GM18498 (cell line): ENCODE results near the gene TRIP12.
A peak's percentile ranks its signal among the peaks of the same experiment; 100 is the strongest.
"Not testable (repeated sequence)": the region's sequence is repeated elsewhere in the genome, so short reads cannot be mapped to it uniquely, and the experiment has no call there.

Experiments
- ATAC-seq: cut with Tn5 transposase; IDR thresholded peaks from one replicate; pipeline ENCODE4 v1.9.1; 2021; ENCODE audit warnings: mild to moderate bottlenecking, moderate library complexity; ENCODE audit not compliant: unreplicated experiment

Gene TRIP12

GRCh38 chr2:229921101-229921891 is 513 bp downstream of the TRIP12 start:
- ATAC-seq, result peak; percentile 16

- ATAC-seq, result no peak
Measured at GRCh38 chr2:229920011-229920641, 1.7 kb downstream of the TRIP12 start.

GRCh38 chr2:229917793-229918192 is 4.0 kb downstream of the TRIP12 start:
- ATAC-seq, result no peak

- no peak for ATAC-seq
Measured at GRCh38 chr2:229914171-229914570, 7.6 kb downstream of the TRIP12 start.

GRCh38 chr2:229910832-229911412 is 10.9 kb downstream of the TRIP12 start:
- ATAC-seq, result peak; percentile 65

GRCh38 chr2:229910147-229910831 is 11.5 kb downstream of the TRIP12 start:
- ATAC-seq, result peak; percentile 15

- ATAC-seq, result no peak
Measured at GRCh38 chr2:229909090-229909489, 12.7 kb downstream of the TRIP12 start.

- no peak for ATAC-seq
Measured at GRCh38 chr2:229905601-229906000, 16.2 kb downstream of the TRIP12 start.

- no peak for ATAC-seq
Measured at GRCh38 chr2:229903037-229903436, 18.8 kb downstream of the TRIP12 start.

- no peak for ATAC-seq
Measured at GRCh38 chr2:229901819-229902218, 20.0 kb downstream of the TRIP12 start.

- ATAC-seq, result not testable (repeated sequence)
Measured at GRCh38 chr2:229900514-229900913, 21.3 kb downstream of the TRIP12 start.

- no peak for ATAC-seq
Measured at GRCh38 chr2:229900012-229900411, 21.8 kb downstream of the TRIP12 start.

- no peak for ATAC-seq
Measured at GRCh38 chr2:229899604-229900003, 22.2 kb downstream of the TRIP12 start.

GRCh38 chr2:229896857-229897256 is 25.0 kb downstream of the TRIP12 start:
- no peak for ATAC-seq

GRCh38 chr2:229889023-229889422 is 32.8 kb downstream of the TRIP12 start:
- no peak for ATAC-seq

GRCh38 chr2:229888031-229888430 is 33.8 kb downstream of the TRIP12 start:
- ATAC-seq, result no peak

GRCh38 chr2:229887441-229887840 is 34.4 kb downstream of the TRIP12 start:
- no peak for ATAC-seq

- peak; percentile 62 for ATAC-seq
Measured at GRCh38 chr2:229884775-229885699, 36.8 kb downstream of the TRIP12 start.

- no peak for ATAC-seq
Measured at GRCh38 chr2:229882583-229882982, 39.2 kb downstream of the TRIP12 start.

GRCh38 chr2:229880892-229881586 is 40.8 kb downstream of the TRIP12 start:
- ATAC-seq, result no peak
